ENCODE results near the gene CNTRL.
"Not testable (repeated sequence)": the region's sequence is repeated elsewhere in the genome, so short reads cannot be mapped to it uniquely, and the experiment has no call there.

Gene CNTRL

DNA sequence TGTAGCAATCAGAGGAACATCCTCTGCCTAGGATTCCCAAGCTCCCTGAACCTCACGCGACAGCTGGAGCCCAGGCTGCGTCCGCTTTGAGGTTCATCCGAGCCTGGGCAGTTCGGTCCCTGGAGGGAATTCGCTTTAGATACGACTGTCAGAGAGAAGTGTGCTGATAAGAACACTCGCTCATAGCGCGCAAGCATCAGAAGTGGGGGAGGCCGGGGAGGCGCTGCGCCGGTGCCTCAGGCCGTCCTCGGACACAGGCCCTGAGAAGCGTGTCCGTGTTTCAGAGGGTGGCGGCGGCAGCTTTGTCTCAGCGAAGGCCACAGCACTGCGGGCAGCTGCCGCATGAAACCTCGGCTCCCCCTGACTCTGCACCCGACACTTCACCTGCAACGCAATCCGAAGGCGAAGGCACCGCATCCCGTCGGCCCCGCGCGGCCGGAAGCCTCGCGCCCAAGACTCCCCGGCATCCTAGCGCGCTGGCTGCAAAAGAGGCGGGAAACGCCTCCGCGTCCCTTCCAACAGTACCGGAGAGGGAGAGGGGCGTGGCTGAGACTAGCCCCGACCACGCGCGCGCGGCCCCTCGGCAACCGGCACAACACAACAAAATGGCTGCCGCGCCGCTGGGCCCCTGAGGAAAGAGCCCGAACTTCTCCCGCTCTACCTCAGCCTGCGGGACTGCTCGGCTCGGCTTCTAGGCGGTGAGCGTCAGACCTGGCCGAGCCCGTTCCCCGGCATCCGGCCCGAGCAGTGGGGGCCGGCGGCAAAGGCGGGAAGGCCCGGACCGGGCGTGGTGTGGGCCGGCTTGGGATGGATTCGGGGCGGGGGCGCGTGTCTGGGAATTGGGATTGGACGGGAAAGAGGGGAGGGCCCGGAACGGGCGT, at the start of gene CNTRL:
CNTRL (plus strand) TSS at position 586 of the 881 bp plus-strand sequence. CDS start 13,372 bp downstream, outside the sequence.
- DNase-seq = peak; percentile 96

DNA sequence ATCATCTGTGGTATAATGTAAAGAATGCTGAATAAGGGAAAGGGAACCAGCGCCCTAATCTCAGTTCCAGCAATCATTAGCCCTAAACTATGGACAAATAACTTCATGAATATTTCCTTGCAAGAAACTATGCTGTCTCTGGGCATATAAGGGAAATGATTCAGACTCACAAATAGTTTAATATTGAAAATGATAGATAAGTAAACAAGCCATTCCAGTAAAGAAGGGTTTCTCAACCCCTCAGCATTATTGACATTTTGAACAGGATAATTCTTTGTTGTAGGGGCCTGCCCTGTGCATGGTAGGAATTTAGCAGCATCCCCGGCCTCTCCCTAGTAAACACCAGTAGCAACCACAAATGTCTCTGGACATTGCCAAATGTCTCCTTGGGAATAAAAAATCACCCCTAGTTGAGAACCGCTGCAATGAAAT, 48.5 kb upstream of the CNTRL start:
- no peak for DNase-seq

DNA sequence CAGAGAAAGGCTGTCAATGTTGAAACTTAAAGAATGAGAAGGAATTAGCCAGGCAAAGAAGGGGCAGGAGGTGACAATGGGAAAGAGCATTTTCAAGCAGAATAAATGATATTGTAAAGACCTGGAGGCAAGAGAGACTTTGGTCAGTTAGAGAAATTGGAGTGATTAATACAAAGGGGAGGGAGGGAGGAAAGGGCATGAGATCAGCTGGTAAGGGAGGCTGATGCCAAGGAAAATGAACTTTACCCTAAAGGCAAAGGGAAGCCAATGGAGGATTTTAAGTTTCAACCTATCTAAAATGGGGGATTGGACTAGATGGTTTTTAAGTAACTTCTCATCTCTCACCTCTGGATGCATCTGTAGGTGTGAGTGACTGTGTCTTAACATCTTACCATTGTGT, 48.0 kb upstream of the CNTRL start:
- DNase-seq = no peak

DNA sequence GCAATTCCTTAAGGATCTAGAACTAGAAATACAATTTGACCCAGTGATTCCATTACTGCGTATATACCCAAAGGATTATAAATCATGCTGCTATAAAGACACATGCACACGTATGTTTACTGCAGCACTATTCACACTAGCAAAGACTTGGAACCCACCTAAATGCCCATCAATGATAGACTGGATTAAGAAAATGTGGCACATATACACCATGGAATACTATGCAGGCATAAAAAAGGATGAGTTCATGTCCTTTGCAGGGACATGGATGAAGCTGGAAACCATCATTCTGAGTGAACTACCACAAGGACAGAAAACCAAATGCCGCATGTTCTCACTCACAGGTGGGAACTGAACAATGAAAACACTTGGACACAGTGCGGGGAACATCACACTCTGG, 46.5 kb upstream of the CNTRL start:
- not testable (repeated sequence) for DNase-seq

DNA sequence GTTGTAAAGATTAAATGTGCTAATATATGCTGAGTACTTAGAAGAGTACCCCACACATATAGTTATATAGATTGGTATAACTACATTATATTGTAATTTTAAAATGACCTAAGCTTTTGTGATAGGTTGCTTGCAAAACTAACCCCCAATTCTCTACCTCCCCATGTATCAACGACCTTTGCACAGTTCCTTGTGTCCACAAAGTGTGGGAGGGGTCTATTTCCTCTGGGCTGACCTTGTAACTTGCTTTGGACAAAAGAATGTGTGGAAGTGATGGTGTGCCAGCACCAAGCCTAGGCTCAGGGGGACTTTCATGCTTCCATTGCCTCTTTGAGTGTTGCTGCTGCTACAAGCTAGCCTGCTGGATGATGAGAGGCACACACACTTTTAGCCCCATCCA, 45.3 kb upstream of the CNTRL start:
- no peak for DNase-seq

GRCh38 chr9:121034529-121034928, 40.2 kb upstream of the CNTRL start:
- DNase-seq = no peak

DNA sequence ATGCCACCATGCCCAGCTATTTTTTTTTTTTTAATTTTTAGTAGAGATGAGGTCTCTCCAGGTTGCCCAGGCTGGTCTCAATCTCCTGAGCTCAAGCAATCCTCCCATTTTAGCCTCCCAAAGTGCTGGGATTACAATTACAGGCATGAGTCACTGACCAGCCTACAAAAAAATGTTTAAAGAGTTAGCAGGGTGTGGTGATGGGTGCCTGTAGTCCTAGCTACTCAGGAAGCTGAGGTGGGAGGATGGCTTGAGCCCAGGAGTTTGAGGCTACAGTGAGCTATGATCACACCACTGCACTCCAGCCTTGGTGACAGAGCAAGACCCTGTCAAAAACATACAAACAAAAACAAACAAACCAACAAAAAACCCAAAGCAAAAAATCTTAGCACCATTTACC, 39.0 kb upstream of the CNTRL start:
- not testable (repeated sequence) for DNase-seq

GRCh38 chr9:121038362-121038761, 36.4 kb upstream of the CNTRL start:
- DNase-seq = no peak

- DNase-seq = no peak
Measured at GRCh38 chr9:121038804-121039203, 36.0 kb upstream of the CNTRL start.

GRCh38 chr9:121048175-121048574, 26.6 kb upstream of the CNTRL start:
- DNase-seq = no peak

DNA sequence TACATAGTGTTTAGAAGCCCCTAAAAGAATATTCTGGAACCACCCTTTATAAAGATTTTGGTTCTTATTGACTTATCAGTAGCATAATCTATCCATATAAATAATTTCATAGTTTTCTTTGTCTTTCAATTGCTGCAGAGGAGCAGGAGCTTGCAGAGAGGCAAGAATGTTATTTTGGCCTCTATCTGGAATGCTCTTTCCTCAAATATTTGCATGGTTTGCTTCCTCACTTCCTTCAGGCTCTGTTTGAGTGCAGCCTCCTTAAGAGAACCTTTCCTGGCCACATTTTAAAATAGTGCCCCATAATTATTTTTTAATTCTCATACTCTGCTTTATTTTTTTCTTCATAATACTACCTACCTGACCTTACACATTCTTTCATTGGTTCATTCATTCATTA, 26.1 kb upstream of the CNTRL start:
- DNase-seq = no peak

- no peak for DNase-seq
Measured at GRCh38 chr9:121050128-121050988, 24.4 kb upstream of the CNTRL start, which contains the start of gene C5. Gene C5, minus strand, starts transcription at chr9:121050275. Its CDS starts 29 bp downstream, at chr9:121050246.

DNA sequence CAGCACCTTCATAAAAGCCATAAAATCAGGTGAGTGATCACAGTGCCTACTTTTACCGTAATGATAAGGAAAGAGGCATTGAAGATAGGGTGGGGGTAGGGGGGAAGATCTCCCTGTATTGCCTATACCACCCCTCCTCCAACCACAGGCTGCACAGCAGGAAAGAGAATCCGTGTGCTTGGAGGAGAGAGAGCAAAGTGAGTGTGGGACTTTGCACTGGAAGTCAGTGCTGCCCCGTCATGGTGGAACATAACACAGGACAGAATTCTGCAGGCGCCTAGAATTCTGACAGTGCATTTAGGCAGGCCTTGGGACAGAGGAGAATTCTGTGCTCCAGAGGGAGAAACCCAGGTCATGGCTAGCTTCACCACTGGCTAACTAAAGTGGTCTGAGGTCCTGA, 21.2 kb upstream of the CNTRL start:
- no peak for DNase-seq

DNA sequence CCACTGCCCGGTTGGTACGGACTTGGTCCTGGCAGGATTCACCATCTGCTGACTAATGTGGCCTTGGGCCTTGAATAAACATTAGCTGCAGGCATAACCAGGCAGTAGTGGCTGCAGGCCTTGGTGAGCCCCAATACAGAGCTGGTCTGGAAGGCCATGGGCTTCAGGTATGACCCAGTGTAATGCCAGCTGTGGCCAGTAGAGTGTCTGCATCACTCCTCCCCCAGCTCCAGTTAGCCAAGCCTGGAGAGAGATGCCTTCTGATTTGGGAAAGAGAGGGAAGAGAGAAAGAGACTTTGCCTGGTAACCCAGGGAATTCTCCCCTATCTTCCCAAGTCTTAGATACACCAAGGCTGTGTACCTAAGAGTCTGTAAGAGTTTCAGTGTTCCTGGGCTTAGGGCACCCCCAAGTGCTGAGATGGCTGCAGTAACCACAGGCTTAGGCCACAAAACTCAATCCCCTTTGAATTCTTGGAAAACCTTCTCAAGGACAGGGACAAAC, 19.1 kb upstream of the CNTRL start:
- DNase-seq = no peak

DNA sequence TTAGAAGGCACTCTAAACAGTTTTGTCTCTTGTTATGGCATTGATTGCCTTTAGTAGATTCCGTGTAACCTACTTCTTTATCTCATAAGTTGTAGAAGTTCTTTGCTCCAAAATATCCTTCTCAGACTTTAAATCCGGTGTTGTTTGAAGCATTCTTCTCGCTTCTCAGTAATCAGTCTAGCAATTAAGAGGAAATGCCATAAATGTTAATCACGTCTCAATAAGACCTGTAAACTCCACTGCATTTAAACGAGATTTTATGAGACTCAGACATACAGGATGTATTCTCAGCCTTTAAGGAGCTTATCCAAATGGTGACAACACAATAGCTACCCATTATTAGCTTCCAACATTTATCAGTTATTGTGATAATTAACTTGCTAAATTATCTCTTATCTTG, 16.9 kb upstream of the CNTRL start:
- DNase-seq = no peak

DNA sequence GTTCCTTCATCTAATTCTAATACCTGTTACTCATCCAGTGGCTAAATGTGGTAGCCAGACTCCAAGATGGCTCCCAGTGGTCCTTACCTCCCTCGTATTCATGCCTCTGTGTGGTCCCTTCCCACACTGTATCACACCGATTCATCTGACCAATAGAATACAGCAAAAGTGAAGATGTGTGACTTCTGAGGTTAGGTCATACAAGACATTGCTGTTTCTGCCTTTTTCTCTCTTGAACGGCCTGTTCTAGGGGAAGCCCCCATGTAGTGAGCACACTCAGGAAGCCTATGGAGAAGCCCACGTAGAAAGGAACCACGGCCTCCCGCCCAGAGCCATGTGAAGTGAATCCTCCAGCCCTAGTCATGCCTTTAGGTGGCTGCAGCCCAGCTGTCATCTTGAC, 15.2 kb upstream of the CNTRL start:
- no peak for DNase-seq

DNA sequence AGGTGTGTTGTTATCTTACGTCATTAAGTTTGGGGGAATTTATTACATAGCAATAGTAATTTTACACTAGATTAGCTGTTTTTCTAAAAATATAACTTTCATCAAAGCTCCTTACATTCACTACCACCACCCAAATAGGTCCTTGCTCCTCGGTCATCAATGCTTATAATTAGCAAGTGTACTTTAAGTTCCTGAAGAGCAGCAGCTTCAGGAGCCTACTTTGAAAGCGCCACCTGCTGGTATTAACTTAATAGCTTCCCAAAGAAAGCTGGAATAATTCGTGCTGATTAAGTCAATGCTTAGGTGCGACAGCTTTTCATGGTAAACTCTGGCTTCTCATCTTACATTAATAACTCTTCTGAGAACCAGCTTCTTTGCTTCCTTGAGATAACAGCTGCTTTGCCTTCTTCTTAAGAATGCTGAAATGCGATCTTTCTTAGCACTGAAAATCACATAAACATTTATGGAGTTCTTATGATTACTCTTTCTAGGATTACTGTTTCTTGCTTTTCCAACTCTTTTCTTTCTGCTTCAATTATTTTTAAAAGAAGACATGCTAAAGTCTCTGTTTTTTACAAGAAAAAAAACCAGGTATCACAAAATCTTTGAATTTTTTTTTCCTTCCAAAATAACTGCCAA, 14.6 kb upstream of the CNTRL start:
- DNase-seq = no peak

DNA sequence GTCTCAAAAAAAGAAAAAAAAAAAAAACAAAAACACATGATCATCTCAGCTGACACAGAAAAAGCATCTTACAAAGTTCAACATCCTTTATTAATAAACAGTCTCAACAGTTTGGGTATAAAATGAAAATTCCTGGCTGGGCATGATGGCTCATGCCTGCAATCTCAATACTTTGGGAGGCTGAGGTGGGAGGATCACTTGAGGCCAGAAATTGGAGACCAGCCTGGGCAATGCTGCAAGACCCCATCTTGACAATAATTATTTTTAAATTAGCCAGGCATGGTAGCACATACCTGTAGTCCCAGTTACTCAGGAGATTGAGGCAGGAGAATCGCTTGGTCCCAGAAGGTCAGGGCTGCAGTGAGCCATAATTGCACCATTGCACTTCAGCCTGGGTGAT, 7.9 kb upstream of the CNTRL start:
- DNase-seq = no peak

DNA sequence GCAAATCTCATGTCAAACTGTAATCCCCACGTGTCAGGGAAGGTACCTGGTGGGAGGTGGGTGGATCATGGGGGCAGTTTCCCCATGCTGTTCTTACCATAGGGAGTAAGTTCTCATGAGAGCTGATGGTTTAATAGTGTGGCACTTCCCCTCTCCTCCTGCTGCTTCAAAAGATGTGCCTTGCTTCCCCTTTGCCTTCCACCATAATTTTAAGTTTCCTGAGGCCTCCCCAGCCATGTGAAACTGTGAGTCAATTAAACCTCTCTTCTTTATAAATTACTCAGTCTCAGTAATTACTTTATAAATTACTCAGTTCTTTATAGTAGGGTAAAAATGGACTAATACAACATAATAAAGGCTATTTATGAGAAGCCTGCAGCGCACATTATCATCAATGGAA, 7.1 kb upstream of the CNTRL start:
- DNase-seq = no peak

- DNase-seq = no peak
Measured at GRCh38 chr9:121069396-121069795, 5.4 kb upstream of the CNTRL start.

DNA sequence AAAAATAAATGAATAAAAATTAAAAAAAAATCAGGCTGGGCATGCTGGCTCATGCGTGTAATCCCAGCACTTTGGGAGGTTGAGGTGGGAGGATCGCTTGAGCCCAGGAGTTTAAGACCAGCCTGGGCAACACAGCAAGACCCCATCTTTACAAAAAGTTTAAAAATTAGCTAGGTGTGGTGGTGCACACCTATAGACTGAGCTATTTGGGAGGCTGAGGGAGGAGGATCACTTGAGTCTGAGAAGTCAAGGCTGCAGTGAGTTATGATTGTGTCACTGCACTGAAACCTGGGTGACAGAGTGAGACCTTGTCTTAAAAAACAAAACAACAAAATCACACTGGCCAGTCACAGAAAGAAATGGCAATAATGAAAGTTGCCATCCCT, 3.4 kb upstream of the CNTRL start:
- no peak for DNase-seq

- no peak for DNase-seq
Measured at GRCh38 chr9:121071756-121072421, 2.9 kb upstream of the CNTRL start.

GRCh38 chr9:121073038-121073437, 1.7 kb upstream of the CNTRL start:
- peak; percentile 86 for DNase-seq
